IMR-90 (cell line): Measurements from ENCODE around the gene APBB3. TPM values are rescaled to one million over a fixed set of nuclear protein-coding genes. Genes with fewer than 3 reads are reported as not detected.
A peak's percentile ranks its signal among the peaks of the same experiment; 100 is the strongest.

Source experiments
- ATAC-seq: fragments of 200-7000 bp; cut with Tn5 transposase; 2 replicates; pipeline ENCODE4 v1.9.1; 2020; ENCODE audit warnings: low read depth, mild to moderate bottlenecking, moderate library complexity
- BruUV-seq: library from RNA; stranded (reverse); fragments of 400-500 nt; replicated peaks from 2 replicates; lab custom pipeline; 2021; lab: Mats Ljungman, UMichigan
- CTCF ChIA-PET: fragments of 300-600 bp; formaldehyde crosslinking; extraction: SDS; loops from one replicate; lab custom pipeline; 2021; ENCODE audit warnings: antibody characterized with exemption; lab: Yijun Ruan, JAX
- POLR2A ChIA-PET: fragments of 300-600 bp; sonication (Branson Sonifier 250); formaldehyde crosslinking; loops from one replicate; lab custom pipeline; 2022; ENCODE audit warnings: antibody characterized with exemption; ENCODE audit not compliant: unreplicated experiment; lab: Charles Lee
- DNase-seq: peaks from one replicate; pipeline ENCODE4 v3.0.0; 2013
- H2AFZ ChIP-seq: replicated peaks from 2 replicates; pipeline ENCODE3; 2013; ENCODE audit warnings: low read length, mild to moderate bottlenecking; ENCODE audit not compliant: poor library complexity
- H2AK5ac ChIP-seq: 2 replicates; pipeline ENCODE4 v1.6.1; 2013; ENCODE audit warnings: low read depth, low read length, inconsistent platforms
- H2AK9ac ChIP-seq: replicated peaks from 2 replicates; pipeline ENCODE3; 2013; ENCODE audit warnings: mild to moderate bottlenecking, low read depth, low read length, moderate library complexity; ENCODE audit not compliant: poor library complexity
- H2BK120ac ChIP-seq: 2 replicates; pipeline ENCODE4 v1.6.1; 2013; ENCODE audit warnings: low read depth, low read length, inconsistent platforms
- H2BK15ac ChIP-seq: 3 replicates; pipeline ENCODE4 v1.6.1; 2013; ENCODE audit warnings: low read depth, low read length, inconsistent platforms
- H2BK20ac ChIP-seq: 2 replicates; pipeline ENCODE4 v1.6.1; 2013; ENCODE audit warnings: low read depth, mild to moderate bottlenecking, inconsistent platforms, low read length, moderate library complexity
- H2BK5ac ChIP-seq: 2 replicates; pipeline ENCODE4 v1.6.1; 2013; ENCODE audit warnings: mild to moderate bottlenecking, low read depth, low read length, inconsistent platforms; ENCODE audit not compliant: poor library complexity, severe bottlenecking
- H3K14ac ChIP-seq: replicated peaks from 2 replicates; pipeline ENCODE4 v1.6.1; 2013; ENCODE audit warnings: low read depth, low read length, inconsistent platforms
- H3K18ac ChIP-seq: 2 replicates; pipeline ENCODE4 v1.6.1; 2013; ENCODE audit warnings: low read depth, low read length, control low read depth
- H3K23ac ChIP-seq: 2 replicates; pipeline ENCODE4 v1.6.1; 2013; ENCODE audit warnings: low read depth, low read length, inconsistent platforms
- H3K27ac ChIP-seq: 2 replicates; pipeline ENCODE4 v1.5.1; 2013; ENCODE audit warnings: mild to moderate bottlenecking, control low read depth, low read length; ENCODE audit not compliant: insufficient read depth
- H3K27me3 ChIP-seq: 2 replicates; pipeline ENCODE4 v1.6.1; 2013; ENCODE audit warnings: low read length; ENCODE audit not compliant: control insufficient read depth, insufficient read depth
- H3K36me3 ChIP-seq: 2 replicates; pipeline ENCODE4 v1.6.1; 2013; ENCODE audit warnings: low read length, mixed read lengths; ENCODE audit not compliant: control insufficient read depth, insufficient read depth
- H3K4ac ChIP-seq: 2 replicates; pipeline ENCODE4 v1.6.1; 2013; ENCODE audit warnings: low read depth, low read length, inconsistent platforms
- H3K4me1 ChIP-seq: 2 replicates; pipeline ENCODE4 v1.6.1; 2013; ENCODE audit warnings: low read length, mixed read lengths; ENCODE audit not compliant: control insufficient read depth, insufficient read depth
- H3K4me2 ChIP-seq: 2 replicates; pipeline ENCODE4 v1.6.1; 2013; ENCODE audit warnings: low read depth, mild to moderate bottlenecking, control low read depth, low read length, moderate library complexity
- H3K4me3 ChIP-seq: 2 replicates; pipeline ENCODE4 v1.5.1; 2013; ENCODE audit warnings: low read depth, mild to moderate bottlenecking, control low read depth, low read length, moderate library complexity; ENCODE audit not compliant: insufficient read depth
- H3K56ac ChIP-seq: 2 replicates; pipeline ENCODE4 v1.6.1; 2013; ENCODE audit warnings: low read length, inconsistent platforms; ENCODE audit not compliant: insufficient read depth; ENCODE audit errors: extremely low read depth
- H3K79me1 ChIP-seq, 2 experiments: 2 replicates each; pipeline ENCODE4 v1.6.1; 2013; ENCODE audit warnings: low read length in 2 of 2, inconsistent platforms in 1 of 2, low read depth in 1 of 2
- H3K9ac ChIP-seq: 2 replicates; pipeline ENCODE4 v1.6.1; 2013; ENCODE audit warnings: low read depth, low read length, control low read depth
- H3K9me1 ChIP-seq: 2 replicates; pipeline ENCODE4 v1.6.1; 2013; ENCODE audit warnings: low read length, inconsistent platforms; ENCODE audit not compliant: insufficient read depth
- H3K9me3 ChIP-seq: 2 replicates; pipeline ENCODE4 v1.6.1; 2013; ENCODE audit warnings: low read length; ENCODE audit not compliant: control insufficient read depth, insufficient read depth
- H4K20me1 ChIP-seq: 2 replicates; pipeline ENCODE4 v1.6.1; 2013; ENCODE audit warnings: low read length, inconsistent platforms; ENCODE audit not compliant: insufficient read depth
- H4K5ac ChIP-seq: 2 replicates; pipeline ENCODE4 v1.6.1; 2013; ENCODE audit warnings: mild to moderate bottlenecking, low read depth, low read length, control low read depth
- H4K8ac ChIP-seq, 2 experiments: 2 replicates each; pipeline ENCODE4 v1.6.1; 2013; ENCODE audit warnings: low read depth in 2 of 2, low read length in 2 of 2, control low read depth in 1 of 2, inconsistent platforms in 1 of 2
- H4K91ac ChIP-seq: 2 replicates; pipeline ENCODE4 v1.6.1; 2013; ENCODE audit warnings: low read depth, low read length, inconsistent platforms; ENCODE audit not compliant: insufficient read depth
- CTCF ChIP-seq: conservative IDR thresholded peaks from 2 replicates; pipeline ENCODE4 v1.5.1; 2012; ENCODE audit warnings: mild to moderate bottlenecking, low read depth, low read length, improper control_type of control experiment
- ELK1 ChIP-seq: fragments of 150-350 bp; IDR thresholded peaks from 2 replicates; pipeline ENCODE4 v1.6.1; 2016; ENCODE audit warnings: low read depth, mild to moderate bottlenecking, low read length, moderate library complexity, borderline replicate concordance
- FOS ChIP-seq: fragments of 150-350 bp; IDR thresholded peaks from 2 replicates; pipeline ENCODE4 v1.6.1; 2016; ENCODE audit warnings: low read depth, low read length
- MAFK ChIP-seq: IDR thresholded peaks from 2 replicates; pipeline ENCODE4 v1.6.1; 2012; ENCODE audit warnings: low read depth, low read length, improper control_type of control experiment
- MAZ ChIP-seq: IDR thresholded peaks from 2 replicates; pipeline ENCODE4 v1.6.1; 2012; ENCODE audit warnings: low read depth, mild to moderate bottlenecking, low read length, improper control_type of control experiment, moderate library complexity, borderline replicate concordance
- NFE2L2 ChIP-seq: fragments of 150-350 bp; IDR thresholded peaks from 2 replicates; pipeline ENCODE4 v1.6.1; 2016; ENCODE audit warnings: low read depth, mild to moderate bottlenecking, low read length
- POLR2A ChIP-seq: IDR thresholded peaks from 2 replicates; pipeline ENCODE4 v1.6.1; 2012; ENCODE audit warnings: mild to moderate bottlenecking, low read depth, low read length
- RAD21 ChIP-seq: IDR thresholded peaks from 2 replicates; pipeline ENCODE4 v1.6.1; 2012; ENCODE audit warnings: low read length, improper control_type of control experiment
- RFX5 ChIP-seq: IDR thresholded peaks from 2 replicates; pipeline ENCODE4 v1.8.0; 2012; ENCODE audit warnings: low read depth, mild to moderate bottlenecking, low read length, moderate library complexity
- USF2 ChIP-seq: fragments of 150-350 bp; IDR thresholded peaks from 2 replicates; pipeline ENCODE4 v1.6.1; 2017; ENCODE audit warnings: mild to moderate bottlenecking, antibody characterized with exemption, low read length, low read depth
- WGBS, 2 experiments: methylation state at CpG; one replicate each; pipeline versions ENCODE4 v1.1.5 to v1.1.7; 2013; ENCODE audit warnings: missing lambda C conversion rate in 2 of 2; ENCODE audit not compliant: insufficient read length in 1 of 2; ENCODE audit errors: extremely low coverage in 2 of 2; 5-methylcytosine and 5-hydroxymethylcytosine counted together
- dilution Hi-C: fragments of 300-500 bp; cut with HindIII; formaldehyde crosslinking; loops from one replicate; pipeline ENCODE4 v1.14.3; 2018; ENCODE audit warnings: low sequenced_read_pairs; ENCODE audit not compliant: unreplicated experiment
- in situ Hi-C: fragments of 300-500 bp; cut with MboI; formaldehyde crosslinking; loops from 3 replicates; pipeline ENCODE4 v1.14.3; 2019; ENCODE audit warnings: low sequenced_read_pairs, inconsistent platforms, mixed read lengths
- intact Hi-C: fragments of 100-400 bp; cut with micrococcal nuclease; formaldehyde crosslinking; loops from 2 replicates; pipeline ENCODE4 v1.10.0; 2022
- polyA plus RNA-seq, 3 experiments: library from polyadenylated mRNA; depleted of rRNA; stranded (reverse); fragments of >200 nt; gene quantifications; 2 replicates each; pipeline ENCODE4 v1.2.3, GENCODE V29; 2012; ENCODE audit warnings: low replicate concordance in 1 of 3
- total RNA-seq: library from RNA; depleted of rRNA; stranded (reverse); fragments of >200 nt; gene quantifications from 2 replicates; pipeline ENCODE4 v1.2.3, GENCODE V29; 2012

The APBB3 gene
- total and polyA plus RNA-seq, 2 of the 4 experiments (the other 2 are of a cell fraction) = 6.6 to 23.8 TPM

DNA sequence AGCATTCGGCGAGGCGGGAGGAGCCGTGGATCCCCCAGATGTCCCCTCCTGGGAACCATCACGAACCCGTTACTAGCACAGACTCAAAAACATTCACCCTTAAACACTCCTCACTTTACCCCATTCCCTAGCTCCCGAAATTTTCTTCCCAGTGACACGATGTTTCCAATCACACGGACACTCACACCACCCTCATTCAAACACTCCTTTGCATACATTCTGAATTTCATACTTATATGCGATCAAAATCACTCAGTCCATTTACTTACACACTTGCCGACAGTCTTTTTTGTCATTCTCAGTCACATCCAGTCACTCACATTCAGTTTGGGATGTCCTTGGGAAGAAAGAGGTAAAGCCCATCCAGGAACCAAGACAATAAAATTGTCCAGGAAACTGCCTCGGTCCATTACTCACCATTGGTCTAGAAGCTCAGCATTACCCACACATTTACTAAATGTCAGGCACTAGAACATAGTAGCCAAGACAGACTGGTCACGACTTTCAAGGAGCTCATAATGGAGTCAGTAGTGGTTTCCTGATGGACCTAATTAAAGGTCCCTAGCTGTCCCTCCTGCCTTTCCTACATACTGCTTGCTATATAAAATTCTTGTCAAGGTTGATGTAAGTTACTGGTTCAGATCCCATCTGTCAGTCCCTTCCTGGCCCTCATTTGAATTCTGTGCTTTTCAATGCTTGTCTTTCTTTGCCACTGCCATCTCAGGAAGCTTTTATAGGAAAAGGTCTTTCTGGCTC, 804 bp upstream of the APBB3 start:
- dilution Hi-C loops = no loop called here
- peak overlapping the region; percentile 95 for H2AK9ac ChIP-seq
- H2BK20ac ChIP-seq = no peak overlapping the region; the same call in 1 of the 2 replicates
- no peak; the same call in 1 of the 2 replicates for ATAC-seq
- peaks cover 8% of the 10 kb centered on the region for H3K4me1 ChIP-seq
- ChIA-PET CTCF (no interaction called here), POLR2A (interaction anchor here (1.3 kb wide), 1 partner anchor 8 kb away, joined by 3 read pairs; the partner anchor contains the start of gene SRA1)
- peak overlapping the region; percentile 82 for H3K4me2 ChIP-seq
- H3K9me3 ChIP-seq = no peaks in the 10 kb centered on the region
- WGBS, 2 experiments = 0% methylated on average over 5 of the region's 13 CpGs; no CpG with 5 or more reads in 1 of the 2 experiments
- peak overlapping the region; percentile 91 for H3K4ac ChIP-seq
- no peaks in the 10 kb centered on the region for H4K20me1 ChIP-seq
- H3K9me1 ChIP-seq = peaks cover 17% of the 10 kb centered on the region
- peaks cover 27 to 54% of the 10 kb centered on the region in 2 experiments for H3K79me1 ChIP-seq
- H3K14ac ChIP-seq = peak overlapping the region; percentile 91
- H2BK5ac ChIP-seq = peak overlapping the region; percentile 55
- peak overlapping the region; percentile 97 for H2AFZ ChIP-seq
- peak; percentile 33 for DNase-seq
- in situ Hi-C loops = no loop called here
- peak overlapping the region; percentile 81 for H4K5ac ChIP-seq
- H3K27me3 ChIP-seq = no peaks in the 10 kb centered on the region
- H3K23ac ChIP-seq = peak overlapping the region; percentile 86
- H3K27ac ChIP-seq = peak overlapping the region; percentile 83
- peak overlapping the region; percentile 89 for H3K9ac ChIP-seq
- peak overlapping the region; percentile 83 to 94 for H4K8ac ChIP-seq
- H2BK15ac ChIP-seq = peak overlapping the region; percentile 53; the same call in 2 of the 3 replicates
- peak overlapping the region; percentile 85 for H4K91ac ChIP-seq
- no TSS peak for BruUV-seq
- H2AK5ac ChIP-seq = peak overlapping the region; percentile 79
- H3K56ac ChIP-seq = peak overlapping the region; percentile 86
- intact Hi-C loops = no loop called here
- H3K18ac ChIP-seq = peak overlapping the region; percentile 40
- TF ChIP-seq ELK1 (no peak), MAZ (no peak), FOS (no peak), MAFK (no peak), POLR2A (no peak), NFE2L2 (no peak), RFX5 (no peak), USF2 (no peak), RAD21 (no peak), CTCF (no peak)
- H3K36me3 ChIP-seq = peaks cover 34% of the 10 kb centered on the region
- peak overlapping the region; percentile 30 for H2BK120ac ChIP-seq
- H3K4me3 ChIP-seq = peak overlapping the region; percentile 82
